ENCODE measurements around the gene MTG2. TPM values are rescaled to one million over a fixed set of nuclear protein-coding genes. Genes with fewer than 3 reads are reported as not detected.

MTG2 gene
- total RNA-seq, 1 donor from 2014 or later, result 14.9 TPM

GRCh38 chr20:62220666-62221568, 38.1 kb downstream of the MTG2 start:
- no peak for DNase-seq (ENCODE audit: low read depth)
- H3K4me3 ChIP-seq (ENCODE audit: low read depth, low read length), result no peak overlapping the region
- TF ChIP-seq, protein P1, sequence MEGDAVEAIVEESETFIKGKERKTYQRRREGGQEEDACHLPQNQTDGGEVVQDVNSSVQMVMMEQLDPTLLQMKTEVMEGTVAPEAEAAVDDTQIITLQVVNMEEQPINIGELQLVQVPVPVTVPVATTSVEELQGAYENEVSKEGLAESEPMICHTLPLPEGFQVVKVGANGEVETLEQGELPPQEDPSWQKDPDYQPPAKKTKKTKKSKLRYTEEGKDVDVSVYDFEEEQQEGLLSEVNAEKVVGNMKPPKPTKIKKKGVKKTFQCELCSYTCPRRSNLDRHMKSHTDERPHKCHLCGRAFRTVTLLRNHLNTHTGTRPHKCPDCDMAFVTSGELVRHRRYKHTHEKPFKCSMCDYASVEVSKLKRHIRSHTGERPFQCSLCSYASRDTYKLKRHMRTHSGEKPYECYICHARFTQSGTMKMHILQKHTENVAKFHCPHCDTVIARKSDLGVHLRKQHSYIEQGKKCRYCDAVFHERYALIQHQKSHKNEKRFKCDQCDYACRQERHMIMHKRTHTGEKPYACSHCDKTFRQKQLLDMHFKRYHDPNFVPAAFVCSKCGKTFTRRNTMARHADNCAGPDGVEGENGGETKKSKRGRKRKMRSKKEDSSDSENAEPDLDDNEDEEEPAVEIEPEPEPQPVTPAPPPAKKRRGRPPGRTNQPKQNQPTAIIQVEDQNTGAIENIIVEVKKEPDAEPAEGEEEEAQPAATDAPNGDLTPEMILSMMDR (conservative IDR thresholded peaks at IDR 0.05; ENCODE audit: low read depth, low read length), result no peak

DNA sequence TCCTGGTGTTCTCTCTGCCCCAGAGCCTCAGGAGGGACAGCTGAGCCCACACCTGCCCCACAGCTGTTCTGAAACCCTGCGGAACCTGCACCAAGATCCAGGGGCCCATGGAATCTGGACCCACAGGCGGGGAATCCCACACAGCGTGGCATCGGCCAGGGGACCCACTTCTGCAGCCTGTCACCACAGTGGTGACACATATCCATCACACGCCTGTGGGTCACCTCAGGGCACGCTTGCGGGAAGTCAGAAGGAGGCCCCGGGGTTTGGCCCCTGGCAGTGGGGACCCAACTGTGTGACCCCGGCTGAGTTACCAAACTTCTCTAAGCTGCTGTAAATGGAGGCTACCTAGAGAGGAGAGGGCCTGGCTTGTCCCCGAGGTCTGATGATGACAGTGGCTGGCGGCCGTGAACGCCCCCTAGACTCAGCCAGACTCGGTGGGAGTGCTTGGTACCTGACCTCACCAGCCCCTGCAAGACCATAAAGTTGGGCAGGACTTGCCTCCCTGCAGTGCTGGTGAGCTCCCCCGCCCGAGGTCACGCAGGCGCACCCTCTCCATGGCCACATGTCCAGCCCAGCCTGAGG, 39.5 kb downstream of the MTG2 start:
- TF ChIP-seq, protein P1 (conservative IDR thresholded peaks at IDR 0.05; ENCODE audit: low read depth, low read length), result no peak
- no peak for DNase-seq (ENCODE audit: low read depth)
- H3K4me3 ChIP-seq (ENCODE audit: low read depth, low read length), result no peak overlapping the region

DNA sequence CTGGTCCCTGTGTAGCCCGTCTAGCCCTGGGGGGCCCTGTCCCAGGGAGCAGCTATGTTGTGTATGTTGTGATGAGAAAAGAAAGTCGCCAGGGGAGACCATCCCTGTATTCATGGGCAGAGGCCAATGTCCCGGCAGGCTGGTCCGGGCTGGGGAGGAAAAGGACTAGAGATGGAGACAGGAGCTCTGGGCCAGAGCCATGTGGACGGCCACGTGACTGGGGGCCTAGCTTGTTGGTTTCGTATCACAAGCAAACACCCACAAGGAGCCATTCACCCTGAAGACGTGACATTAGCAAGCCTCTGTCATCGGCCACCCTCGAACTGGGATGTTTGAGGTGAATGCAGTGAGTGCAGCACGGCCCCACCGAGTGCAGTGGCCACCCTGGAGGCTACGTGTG, 40.1 kb downstream of the MTG2 start:
- TF ChIP-seq, protein P1 (conservative IDR thresholded peaks at IDR 0.05; ENCODE audit: low read depth, low read length), result no peak
- no peak overlapping the region for H3K4me3 ChIP-seq (ENCODE audit: low read depth, low read length)
- no peak for DNase-seq (ENCODE audit: low read depth)

DNA sequence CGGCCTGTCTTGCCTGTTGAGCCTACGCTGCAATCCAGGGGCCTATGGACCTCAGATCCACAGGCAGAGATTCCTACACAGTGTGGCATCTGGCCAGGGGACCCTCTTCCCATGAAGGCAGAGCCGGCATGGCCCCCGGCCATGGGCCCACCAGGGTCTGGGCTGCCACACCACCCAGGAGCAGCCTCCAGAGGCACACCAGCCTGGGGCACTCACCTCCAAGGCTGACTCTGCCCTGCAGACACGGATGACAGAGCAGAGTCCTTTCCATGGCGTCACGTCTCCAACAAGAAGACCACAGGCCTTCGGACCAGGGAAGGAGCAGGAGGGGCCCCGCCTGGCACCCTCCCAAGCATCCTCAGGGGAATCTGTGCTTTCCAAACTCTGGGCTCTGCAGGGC, 40.7 kb downstream of the MTG2 start:
- TF ChIP-seq, protein P1 (conservative IDR thresholded peaks at IDR 0.05; ENCODE audit: low read depth, low read length), result no peak
- DNase-seq (ENCODE audit: low read depth), result no peak
- no peak overlapping the region for H3K4me3 ChIP-seq (ENCODE audit: low read depth, low read length)

DNA sequence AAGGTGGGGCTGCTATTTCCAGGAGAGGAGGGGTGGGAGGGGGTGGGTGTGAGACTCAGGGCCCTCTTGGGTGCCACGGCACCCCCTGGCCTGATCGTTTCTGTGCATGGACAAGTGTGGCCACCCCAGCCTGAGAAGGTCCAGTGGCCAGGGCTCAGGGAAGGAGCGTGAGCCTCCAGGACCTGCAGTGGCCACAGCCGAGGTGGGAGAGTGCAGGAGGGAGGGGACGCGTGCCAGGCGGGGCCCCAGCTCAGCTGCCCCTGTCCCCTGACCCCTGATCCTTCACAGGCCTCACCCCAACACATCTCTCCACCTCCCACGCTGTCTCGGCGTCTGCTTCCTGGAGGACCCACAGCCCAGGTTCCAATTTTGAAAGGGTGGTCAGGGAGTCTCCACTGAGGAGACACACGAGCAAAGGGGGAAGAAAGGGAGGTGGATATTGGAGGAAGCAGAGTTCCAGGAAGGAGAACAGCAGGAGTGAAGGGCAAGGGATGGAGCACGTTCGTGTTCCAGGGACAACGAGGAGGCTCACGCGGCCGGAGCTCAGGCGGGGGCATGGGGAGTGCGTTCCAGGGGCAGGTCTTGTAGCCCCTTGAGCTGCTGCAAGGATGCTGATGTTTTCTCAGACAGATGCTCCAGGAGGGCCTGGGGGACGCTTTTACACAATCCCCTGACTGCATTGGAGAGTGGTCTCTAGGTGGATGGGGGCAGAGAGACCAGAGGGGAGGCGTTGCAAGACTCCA, 41.5 kb downstream of the MTG2 start:
- DNase-seq (ENCODE audit: low read depth), result no peak
- TF ChIP-seq, protein P1 (conservative IDR thresholded peaks at IDR 0.05; ENCODE audit: low read depth, low read length), result no peak
- no peak overlapping the region for H3K4me3 ChIP-seq (ENCODE audit: low read depth, low read length)

DNA sequence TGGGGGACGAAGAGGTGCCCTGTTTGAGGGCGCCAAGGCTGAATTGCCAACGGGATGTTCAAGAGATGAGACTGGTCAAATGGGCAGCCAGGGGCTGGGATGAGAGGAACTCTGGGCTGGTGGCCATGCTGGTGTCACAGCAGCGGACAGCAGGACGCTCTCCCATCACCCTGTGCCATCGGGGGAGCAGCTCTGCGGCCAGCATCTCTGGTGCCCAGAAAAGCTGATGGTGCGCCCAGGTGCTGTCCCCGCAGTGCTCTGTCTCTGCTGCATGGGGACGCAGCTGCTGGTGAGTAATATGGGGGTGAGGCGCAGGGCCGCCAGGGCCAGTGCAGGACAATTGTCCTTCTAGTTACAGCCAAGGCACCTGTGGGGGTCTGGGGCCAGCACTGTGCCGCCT, 42.2 kb downstream of the MTG2 start:
- TF ChIP-seq, protein P1 (conservative IDR thresholded peaks at IDR 0.05; ENCODE audit: low read depth, low read length), result no peak
- DNase-seq (ENCODE audit: low read depth), result no peak

More for the DNA sequence above, 42.2 kb downstream of the MTG2 start:
- H3K4me3 ChIP-seq (ENCODE audit: low read depth, low read length), result no peak overlapping the region

All from epithelial cell of proximal tubule (primary cell).